GM10266 (cell line): ENCODE data around the gene SCART1.
"Not testable (repeated sequence)": the region's sequence is repeated elsewhere in the genome, so short reads cannot be mapped to it uniquely, and the experiment has no call there.

ENCODE experiments used
- DNase-seq: peaks from one replicate; pipeline ENCODE4 v3.0.0; 2012; ENCODE audit errors: extremely low spot score
- CTCF ChIP-seq: IDR thresholded peaks from 2 replicates; pipeline ENCODE4 v1.5.1; 2012; ENCODE audit warnings: mild to moderate bottlenecking, low read depth; ENCODE audit not compliant: control insufficient read depth, insufficient read depth; ENCODE audit errors: missing control alignments

The SCART1 gene

GRCh38 chr10:133422807-133423771 is 30.7 kb upstream of the SCART1 start:
- TF ChIP-seq CTCF: no peak

GRCh38 chr10:133424102-133424501 is 29.6 kb upstream of the SCART1 start:
- not testable (repeated sequence) for DNase-seq

More at GRCh38 chr10:133422807-133423771, 30.7 kb upstream of the SCART1 start:
- peak; percentile 47 for DNase-seq

- DNase-seq: not testable (repeated sequence)
Observed at GRCh38 chr10:133424601-133425000, 29.1 kb upstream of the SCART1 start, which contains the start of gene SPRN. TSS of gene SPRN (minus strand) at chr10:133424625. CDS start at chr10:133423681, 944 bp downstream.

- not testable (repeated sequence) for DNase-seq
Observed at GRCh38 chr10:133429571-133429970, 24.2 kb upstream of the SCART1 start.

GRCh38 chr10:133431888-133432613 is 21.7 kb upstream of the SCART1 start:
- DNase-seq: not testable (repeated sequence)

- not testable (repeated sequence) for DNase-seq
Observed at GRCh38 chr10:133432789-133433188, 21.0 kb upstream of the SCART1 start.

- peak; percentile 74 for DNase-seq
- TF ChIP-seq CTCF: peak; percentile 35
Observed at GRCh38 chr10:133438711-133439273, 15.0 kb upstream of the SCART1 start.

- DNase-seq: no peak
- TF ChIP-seq CTCF: no peak
Observed at GRCh38 chr10:133439517-133440461, 14.0 kb upstream of the SCART1 start.

- no peak for TF ChIP-seq CTCF
- DNase-seq: no peak
Observed at GRCh38 chr10:133440633-133441285, 13.0 kb upstream of the SCART1 start.

- DNase-seq: not testable (repeated sequence)
Observed at GRCh38 chr10:133441356-133441755, 12.4 kb upstream of the SCART1 start.
